NB4 (cell line): ENCODE data around the gene DNAAF5.

ENCODE experiments used
- TF ChIP-seq, protein P1 (sequence below): IDR thresholded peaks from 2 replicates; pipeline ENCODE4 v1.6.1; 2011; ENCODE audit warnings: low read depth, low read length
- TF ChIP-seq, protein P2 (sequence below): IDR thresholded peaks from one replicate; pipeline ENCODE4 v1.5.1; 2012; ENCODE audit warnings: low read depth, low read length

DNA sequence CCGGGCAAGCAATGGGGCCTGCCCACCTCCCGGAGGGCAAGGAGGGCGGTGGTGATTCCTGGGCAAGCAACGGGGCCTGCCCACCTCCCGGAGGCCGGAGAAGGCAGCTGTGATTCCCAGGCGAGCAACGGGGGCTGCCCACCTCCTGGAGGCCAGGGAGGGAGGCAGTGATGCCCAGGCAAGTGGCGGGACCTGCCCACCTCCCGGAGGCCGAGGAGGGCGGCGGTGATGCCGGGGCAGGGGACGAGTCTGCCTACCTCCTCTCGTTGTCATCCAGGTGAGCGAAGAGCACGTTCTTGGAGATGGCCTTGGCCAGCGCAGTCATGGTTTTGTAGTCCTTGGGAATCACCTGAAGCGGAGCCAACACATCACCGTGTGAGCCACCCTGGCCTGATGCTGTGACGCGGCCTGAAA lies 49.5 kb upstream of the DNAAF5 start:
- TF ChIP-seq, protein P1, sequence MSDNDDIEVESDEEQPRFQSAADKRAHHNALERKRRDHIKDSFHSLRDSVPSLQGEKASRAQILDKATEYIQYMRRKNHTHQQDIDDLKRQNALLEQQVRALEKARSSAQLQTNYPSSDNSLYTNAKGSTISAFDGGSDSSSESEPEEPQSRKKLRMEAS: no peak
- TF ChIP-seq, protein P2, sequence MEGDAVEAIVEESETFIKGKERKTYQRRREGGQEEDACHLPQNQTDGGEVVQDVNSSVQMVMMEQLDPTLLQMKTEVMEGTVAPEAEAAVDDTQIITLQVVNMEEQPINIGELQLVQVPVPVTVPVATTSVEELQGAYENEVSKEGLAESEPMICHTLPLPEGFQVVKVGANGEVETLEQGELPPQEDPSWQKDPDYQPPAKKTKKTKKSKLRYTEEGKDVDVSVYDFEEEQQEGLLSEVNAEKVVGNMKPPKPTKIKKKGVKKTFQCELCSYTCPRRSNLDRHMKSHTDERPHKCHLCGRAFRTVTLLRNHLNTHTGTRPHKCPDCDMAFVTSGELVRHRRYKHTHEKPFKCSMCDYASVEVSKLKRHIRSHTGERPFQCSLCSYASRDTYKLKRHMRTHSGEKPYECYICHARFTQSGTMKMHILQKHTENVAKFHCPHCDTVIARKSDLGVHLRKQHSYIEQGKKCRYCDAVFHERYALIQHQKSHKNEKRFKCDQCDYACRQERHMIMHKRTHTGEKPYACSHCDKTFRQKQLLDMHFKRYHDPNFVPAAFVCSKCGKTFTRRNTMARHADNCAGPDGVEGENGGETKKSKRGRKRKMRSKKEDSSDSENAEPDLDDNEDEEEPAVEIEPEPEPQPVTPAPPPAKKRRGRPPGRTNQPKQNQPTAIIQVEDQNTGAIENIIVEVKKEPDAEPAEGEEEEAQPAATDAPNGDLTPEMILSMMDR: no peak
